ENCODE data around the gene VPS4B. TPM values are rescaled to one million over a fixed set of nuclear protein-coding genes. Genes with fewer than 3 reads are reported as not detected.

The VPS4B gene
- polyA plus RNA-seq, 3 donors: 48.0 to 68.8 (median 57.7) TPM

Other genes starting within 250 kb of the VPS4B start
- gene BCL2, start 102.7 kb downstream of the VPS4B start, polyA plus RNA-seq (ENCODE audit: insufficient read length in 3 of 3): 10 to 100 TPM; 19.8 to 26.3 (median 24.1) TPM
- gene KDSR, start 55.3 kb downstream of the VPS4B start, polyA plus RNA-seq (ENCODE audit: insufficient read length in 3 of 3): 10 to 100 TPM; 36.2 to 44.2 (median 43.6) TPM
- gene SERPINB5, start 54.5 kb upstream of the VPS4B start, polyA plus RNA-seq (ENCODE audit: insufficient read length in 3 of 3): not detected
- gene SERPINB12, start 119.9 kb upstream of the VPS4B start, polyA plus RNA-seq (ENCODE audit: insufficient read length in 3 of 3): not detected
- not detected for gene SERPINB13, start 164.9 kb upstream of the VPS4B start, polyA plus RNA-seq (ENCODE audit: insufficient read length in 3 of 3)
- under 1 TPM in 1 of 3 donors, not detected in 2; 0.19 TPM for gene SERPINB4, start 221.8 kb upstream of the VPS4B start, polyA plus RNA-seq (ENCODE audit: insufficient read length in 3 of 3)
- gene SERPINB3, start 239.4 kb upstream of the VPS4B start, polyA plus RNA-seq (ENCODE audit: insufficient read length in 3 of 3): under 1 TPM in 1 of 3 donors, not detected in 2; 0.13 TPM